Skin of body (tissue), 2 donors: ENCODE measurements around the gene PDZRN4. TPM values are rescaled to one million over a fixed set of nuclear protein-coding genes. Genes with fewer than 3 reads are reported as not detected.
"Not testable (repeated sequence)": the region's sequence is repeated elsewhere in the genome, so short reads cannot be mapped to it uniquely, and the experiment has no call there.

Source experiments
- DNase-seq: peaks from one replicate; lab custom pipeline; 2025; lab: John Stamatoyannopoulos, UW
- total RNA-seq: library from RNA; depleted of rRNA; stranded (reverse); fragments of >200 nt; gene quantifications from one replicate; pipeline ENCODE4 v1.2.3, GENCODE V29; 2014

The PDZRN4 gene
- total RNA-seq, 1 donor from 2014 or later: 0.79 TPM

DNA sequence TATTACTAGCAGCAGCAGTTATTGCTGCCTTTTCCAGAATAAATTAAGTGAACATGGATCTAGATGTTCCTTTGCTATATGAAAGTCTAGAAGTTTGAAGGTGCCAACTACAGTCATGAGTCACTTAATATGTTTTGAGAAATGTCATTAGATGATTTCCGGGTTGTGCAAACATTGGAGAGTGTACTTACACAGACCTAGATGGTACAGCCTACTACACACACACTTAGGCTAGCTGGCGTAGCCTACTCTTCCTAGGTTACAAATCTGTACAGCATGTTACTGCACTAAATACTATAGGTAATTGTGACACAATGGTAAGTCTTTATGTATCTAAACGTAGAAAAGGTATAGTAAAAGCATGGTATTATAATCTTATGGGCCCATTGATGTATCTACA is 368.1 kb downstream of the PDZRN4 start:
- DNase-seq: no peak

DNA sequence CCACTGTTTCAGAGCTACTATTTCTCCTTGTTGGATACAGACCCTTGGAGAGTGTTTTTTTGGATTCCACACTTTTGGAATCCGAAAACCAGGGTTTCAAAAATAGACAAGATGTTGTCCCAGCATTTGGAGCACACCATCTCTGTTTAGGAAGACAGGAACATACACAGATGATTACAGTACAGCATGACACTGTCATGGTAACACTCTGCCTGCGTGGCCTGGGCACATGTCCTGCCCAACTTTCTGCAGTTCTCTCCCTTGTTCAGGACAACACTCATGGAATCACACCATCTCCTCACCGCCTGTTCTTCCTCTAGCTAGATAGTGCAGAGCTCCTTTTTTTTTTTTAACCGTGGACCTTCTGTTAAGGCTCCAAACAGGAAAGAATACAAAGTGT is 369.2 kb downstream of the PDZRN4 start:
- DNase-seq: no peak

DNA sequence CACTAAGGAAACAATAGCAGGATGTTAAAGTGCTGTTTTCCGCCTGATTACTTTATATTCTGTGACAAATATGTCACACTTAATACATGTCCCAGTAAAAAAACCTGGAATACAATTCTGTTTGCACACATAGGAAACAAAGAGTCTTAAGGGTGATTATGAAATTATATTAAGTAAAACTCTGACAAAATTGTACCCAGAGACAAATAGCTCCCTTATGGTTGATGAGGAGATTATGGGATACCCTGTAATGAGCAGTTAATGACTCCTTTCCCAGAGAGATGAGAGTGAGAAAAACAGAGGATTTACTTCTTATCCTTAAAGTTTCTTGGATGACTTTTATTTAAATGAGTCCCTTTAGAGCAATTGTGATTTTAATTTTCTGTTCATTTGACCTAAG is 370.6 kb downstream of the PDZRN4 start:
- no peak for DNase-seq

- DNase-seq: no peak
Observed at GRCh38 chr12:41563051-41563450, 374.9 kb downstream of the PDZRN4 start.

GRCh38 chr12:41564816-41565215 is 376.7 kb downstream of the PDZRN4 start:
- no peak for DNase-seq

DNA sequence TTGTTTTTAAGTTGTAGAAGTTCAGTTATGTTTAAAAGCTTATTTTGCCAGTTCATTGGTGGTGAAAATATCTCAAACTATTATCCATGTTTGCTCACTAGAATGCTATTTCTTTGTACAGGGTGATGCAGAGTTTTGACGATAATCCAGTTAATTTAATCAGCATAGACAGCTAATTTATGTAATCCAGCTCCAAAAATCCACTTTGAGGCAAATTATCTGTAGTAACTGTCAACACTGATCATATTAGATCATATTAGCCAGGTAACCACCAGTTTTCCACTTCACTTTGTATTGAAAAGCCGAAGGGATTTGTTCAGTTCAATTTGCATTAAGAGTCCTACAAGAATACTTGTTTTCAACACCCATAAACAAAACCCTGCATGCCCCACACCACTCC is 378.6 kb downstream of the PDZRN4 start:
- DNase-seq: no peak

DNA sequence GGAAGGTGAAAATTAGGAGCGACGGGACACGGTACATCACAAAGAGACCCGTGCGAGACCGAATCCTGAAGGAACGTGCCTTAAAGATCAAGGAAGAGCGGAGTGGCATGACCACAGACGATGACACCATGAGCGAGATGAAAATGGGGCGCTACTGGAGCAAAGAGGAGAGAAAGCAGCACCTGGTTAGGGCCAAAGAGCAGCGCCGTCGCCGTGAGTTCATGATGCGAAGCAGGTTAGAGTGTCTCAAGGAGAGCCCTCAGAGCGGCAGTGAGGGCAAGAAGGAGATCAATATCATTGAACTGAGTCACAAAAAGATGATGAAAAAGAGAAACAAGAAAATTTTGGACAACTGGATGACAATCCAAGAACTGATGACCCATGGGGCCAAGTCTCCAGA is 385.3 kb downstream of the PDZRN4 start:
- DNase-seq: no peak

DNA sequence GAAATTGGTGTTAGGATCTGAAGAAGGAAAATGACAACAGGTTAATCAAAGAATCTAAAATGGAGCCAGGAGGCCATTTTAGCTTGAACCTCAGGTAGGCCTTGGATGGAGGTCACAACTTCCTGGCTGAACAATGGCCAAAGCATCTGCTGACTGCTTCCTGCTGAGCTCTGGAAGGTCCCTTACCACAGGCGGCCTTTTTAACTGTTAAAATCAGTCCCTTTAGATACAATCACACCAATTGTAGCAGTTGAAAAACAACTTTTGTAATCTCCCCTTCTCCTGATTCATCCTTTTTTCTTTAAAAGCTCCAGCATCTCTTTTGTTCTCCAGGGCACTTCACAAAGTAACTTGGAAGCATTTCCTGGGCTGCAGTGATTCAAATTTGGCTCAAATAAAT is 388.8 kb downstream of the PDZRN4 start:
- DNase-seq: no peak

DNA sequence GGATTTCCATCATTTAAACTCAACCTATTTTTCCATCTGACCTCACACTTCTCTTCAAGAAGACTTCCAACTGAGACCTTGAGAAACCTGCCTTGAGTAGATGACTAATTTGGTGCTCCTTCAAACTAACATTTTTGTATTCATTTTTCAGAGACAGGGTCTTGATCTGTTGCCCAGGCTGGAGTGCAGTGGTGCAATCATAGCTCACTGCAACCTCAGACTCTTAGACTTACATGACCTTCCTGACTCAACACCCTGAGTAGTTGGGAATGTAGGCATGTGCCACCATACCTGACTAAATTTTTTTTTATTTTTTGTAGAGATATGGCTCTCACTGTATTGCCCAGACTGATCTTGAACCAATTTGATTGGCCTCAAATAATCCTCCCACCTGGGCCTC is 389.9 kb downstream of the PDZRN4 start:
- DNase-seq: no peak

DNA sequence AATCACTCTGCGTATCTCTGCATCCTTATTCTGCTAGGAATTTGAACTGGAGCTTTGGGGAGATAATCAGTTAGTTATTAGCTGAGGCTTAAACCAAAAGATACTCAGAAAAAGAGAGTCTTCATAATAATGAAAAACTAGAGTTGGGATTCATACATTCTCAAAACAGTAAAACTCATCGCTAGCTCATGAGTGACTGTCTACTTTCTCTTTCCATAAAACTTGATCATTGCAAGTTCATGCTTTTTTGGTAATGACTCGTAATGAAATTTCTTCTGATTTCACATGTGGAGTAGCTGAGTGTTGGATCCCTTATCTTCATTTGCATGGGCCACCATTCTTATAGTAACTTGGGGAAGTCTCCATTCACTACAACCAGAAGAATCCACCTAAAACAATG is 397.7 kb downstream of the PDZRN4 start:
- DNase-seq: no peak

- DNase-seq: no peak
Observed at GRCh38 chr12:41587574-41587973, 399.5 kb downstream of the PDZRN4 start.

GRCh38 chr12:41589878-41590277 is 401.8 kb downstream of the PDZRN4 start:
- no peak for DNase-seq

GRCh38 chr12:41596190-41596589 is 408.1 kb downstream of the PDZRN4 start:
- no peak for DNase-seq

GRCh38 chr12:41604830-41605229 is 416.7 kb downstream of the PDZRN4 start:
- DNase-seq: no peak

GRCh38 chr12:41605545-41606305 is 417.6 kb downstream of the PDZRN4 start:
- no peak for DNase-seq

DNA sequence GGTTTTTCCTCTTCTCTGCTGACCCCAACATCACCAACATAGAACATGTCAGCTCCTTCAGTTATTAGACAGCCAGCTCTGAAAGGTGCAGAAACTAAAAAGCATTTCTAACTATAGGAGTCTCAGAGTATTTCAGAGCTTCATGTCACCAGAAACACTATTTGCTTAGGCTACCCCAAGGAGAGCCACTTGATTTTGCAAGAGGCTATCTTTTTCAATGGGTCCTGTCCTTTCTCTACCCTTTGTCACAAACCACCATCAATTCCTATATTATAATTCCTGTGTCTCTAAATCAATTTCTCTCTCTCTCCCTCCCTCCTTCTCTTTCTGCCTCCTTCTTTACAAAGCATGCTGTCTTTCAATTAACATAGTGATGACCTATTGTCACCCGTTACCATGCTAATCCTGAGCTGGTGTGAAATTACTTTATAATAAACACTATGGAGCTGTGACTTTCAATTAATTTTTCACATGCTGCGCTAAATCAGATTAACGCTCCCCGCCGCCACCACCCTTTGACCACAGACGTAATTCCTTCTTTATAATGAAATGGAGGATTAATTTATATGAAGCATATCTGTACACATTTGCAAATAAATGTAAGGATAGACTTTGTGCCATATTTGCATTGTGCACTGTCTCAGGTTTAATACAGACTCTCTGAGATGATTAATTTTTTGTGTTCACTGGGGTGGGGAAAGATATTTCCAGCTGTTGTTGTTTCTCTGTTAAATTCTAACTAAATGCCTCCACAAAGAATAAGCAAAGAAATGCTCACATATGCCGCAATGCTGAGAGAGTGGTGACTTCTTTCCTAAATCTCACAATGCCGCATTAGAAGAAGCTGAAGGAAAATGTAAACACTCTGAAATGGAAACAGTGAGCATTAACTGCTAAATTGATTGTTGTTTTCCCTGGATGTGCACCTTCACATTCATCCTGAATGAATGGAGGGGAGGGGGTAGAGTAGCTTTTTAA is 418.6 kb downstream of the PDZRN4 start:
- no peak for DNase-seq

GRCh38 chr12:41612892-41613557 is 424.9 kb downstream of the PDZRN4 start:
- DNase-seq: no peak

- not testable (repeated sequence) for DNase-seq
Observed at GRCh38 chr12:41615174-41615573, 427.1 kb downstream of the PDZRN4 start.

DNA sequence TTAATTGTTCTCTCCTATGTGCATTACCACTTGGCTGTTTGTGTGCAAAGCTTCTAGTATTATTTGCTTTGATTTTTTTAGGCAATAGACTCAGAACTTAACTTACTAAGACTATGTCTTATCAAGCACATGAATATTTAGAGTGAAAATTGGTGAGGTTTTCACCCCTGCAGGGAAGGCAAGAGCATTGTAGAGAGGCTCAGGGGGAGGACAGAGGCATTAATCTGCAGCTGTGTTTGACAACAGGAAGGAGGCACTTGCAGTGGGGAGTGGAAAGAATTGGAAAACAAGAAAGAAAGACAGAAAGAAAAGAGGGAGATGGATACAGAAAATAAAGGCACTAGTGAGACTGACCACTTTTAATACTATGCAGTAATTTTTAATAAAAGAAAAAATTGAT is 431.6 kb downstream of the PDZRN4 start:
- DNase-seq: no peak

DNA sequence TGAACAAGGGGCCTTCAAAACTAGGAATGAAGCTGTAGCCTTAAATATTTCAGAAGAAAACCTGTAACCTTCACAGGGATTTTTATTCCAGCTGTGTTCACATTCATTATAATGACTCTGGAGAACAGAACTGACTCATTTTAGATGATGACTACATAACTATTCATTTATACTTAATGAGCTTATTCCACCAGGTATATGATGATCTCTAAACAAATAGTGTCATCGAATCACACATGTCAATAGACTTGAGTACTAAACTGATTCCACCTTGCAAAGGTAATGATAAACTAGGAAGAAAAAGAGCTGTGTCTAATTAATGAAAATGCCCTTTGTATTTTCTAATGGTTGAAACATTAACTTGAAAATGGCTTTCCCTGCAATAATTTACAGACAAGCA is 433.2 kb downstream of the PDZRN4 start:
- no peak for DNase-seq
